T1000 (cell line): Measurements from ENCODE around the gene LRBA.
"Not testable (repeated sequence)": the region's sequence is repeated elsewhere in the genome, so short reads cannot be mapped to it uniquely, and the experiment has no call there.

Experiments used
- DNase-seq: peaks from one replicate; lab custom pipeline; 2025; ENCODE audit warnings: mixed read lengths; lab: John Stamatoyannopoulos, UW

The LRBA gene

DNA sequence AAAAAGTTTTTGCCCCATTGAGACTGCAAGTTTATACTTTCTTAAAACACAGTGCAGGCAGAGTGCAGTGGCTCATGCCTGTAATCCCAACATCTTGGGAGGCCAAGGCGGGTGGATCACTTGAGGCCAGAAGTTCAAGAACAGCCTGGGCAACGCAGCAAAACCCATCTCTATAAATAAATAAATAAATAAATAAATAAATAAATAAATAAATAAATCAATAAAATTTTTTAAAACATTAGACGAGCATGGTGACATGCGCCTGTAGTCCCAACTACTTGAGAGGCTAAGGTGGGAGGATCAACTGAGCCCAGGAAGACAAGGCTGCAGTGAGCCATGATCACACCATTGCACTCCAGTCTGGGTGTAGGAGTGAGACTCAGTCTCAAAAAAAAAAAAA, 213.3 kb downstream of the LRBA start:
- no peak for DNase-seq

DNA sequence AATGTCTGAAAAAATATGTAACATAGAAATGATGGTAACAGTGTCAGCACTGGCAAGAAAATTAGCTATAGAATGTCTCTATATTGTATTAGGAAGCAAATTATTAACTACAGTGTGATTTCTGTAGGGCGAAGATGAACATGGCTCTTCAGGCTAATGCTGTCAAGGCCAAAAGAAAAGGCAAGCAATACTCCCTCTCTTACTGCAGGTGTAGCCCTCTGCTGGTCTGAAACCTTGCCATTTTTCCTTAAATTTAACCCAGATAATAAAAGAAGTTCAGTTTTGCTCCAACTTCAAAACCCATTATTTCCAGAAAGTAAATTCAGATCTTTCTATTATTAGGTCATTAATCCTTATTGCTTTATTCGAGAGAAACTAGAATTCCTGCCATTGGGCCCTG, 215.9 kb downstream of the LRBA start:
- no peak for DNase-seq

DNA sequence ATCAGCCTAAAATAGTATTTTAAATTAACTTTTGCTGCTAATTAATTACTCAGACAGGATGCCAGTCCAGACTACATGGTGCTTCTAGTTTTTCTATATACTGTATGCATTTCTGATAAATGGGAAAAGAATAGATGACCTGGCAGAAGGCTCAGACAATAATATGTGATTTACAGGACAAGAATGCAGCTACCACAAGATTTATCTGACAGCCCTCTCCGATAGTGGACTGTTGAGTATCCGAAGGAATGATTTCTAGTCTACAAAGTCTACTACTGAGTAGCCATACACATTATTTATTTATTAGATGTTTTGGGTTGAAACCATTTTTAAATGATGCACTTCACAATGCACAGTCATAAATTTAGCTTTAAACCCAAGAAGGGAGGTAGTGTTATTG, 220.4 kb downstream of the LRBA start:
- DNase-seq = no peak

DNA sequence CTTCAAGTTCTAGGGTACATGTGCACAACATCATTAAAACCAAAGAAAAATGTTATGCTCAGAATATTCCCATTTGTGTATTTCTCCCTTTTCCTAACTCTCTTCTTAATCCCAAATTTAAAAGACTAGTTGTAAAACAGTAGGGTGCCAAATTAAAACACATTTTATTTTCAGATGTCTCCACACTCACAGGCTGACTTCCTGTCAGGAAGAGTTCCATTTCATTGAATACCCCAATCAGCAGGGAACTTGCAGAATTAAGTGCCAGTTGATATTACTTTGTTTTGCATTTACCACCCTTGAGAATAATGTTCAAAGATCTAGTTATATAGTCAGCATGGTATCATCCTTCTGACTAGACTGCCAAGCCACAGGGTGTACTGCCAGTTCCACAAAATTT, 225.2 kb downstream of the LRBA start:
- DNase-seq = no peak

DNA sequence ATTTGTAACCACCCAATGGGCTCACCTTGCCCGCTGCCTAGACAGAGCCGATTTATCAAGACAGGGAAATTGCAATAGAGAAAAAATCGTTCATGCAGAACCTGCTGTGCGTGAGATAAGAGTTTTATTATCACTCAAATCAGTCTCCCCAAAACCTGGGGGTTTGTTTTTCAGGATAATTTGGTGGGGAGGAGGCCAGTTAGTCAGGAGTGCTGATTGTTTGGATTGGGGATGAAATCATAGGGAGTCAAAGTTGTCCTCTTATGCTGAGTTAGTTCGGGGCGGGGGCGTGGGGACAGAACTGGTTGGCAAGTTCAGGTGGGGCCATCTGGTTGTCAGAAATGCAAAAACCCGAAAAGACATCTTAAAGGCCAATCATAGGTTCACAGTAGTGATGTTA, 230.1 kb downstream of the LRBA start:
- no peak for DNase-seq

DNA sequence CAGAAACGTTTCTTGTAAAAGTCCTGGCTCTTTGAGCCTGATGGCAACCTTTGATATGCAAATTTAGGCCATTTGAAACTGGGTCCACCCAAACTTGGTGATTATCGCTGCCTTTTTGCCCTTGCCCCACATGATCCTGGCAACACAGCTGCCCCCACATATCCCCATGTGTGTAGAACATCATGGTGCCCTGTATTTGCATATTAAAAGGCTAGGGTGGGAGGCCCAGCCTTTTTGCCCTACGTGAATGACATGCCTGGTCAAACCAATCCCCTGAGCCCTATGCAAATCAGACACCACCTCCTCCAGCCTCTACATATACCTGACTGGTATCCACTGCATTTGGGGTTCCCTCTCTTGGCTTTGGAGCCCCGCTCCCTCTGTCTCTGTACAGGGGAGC, 230.8 kb downstream of the LRBA start:
- DNase-seq = no peak

DNA sequence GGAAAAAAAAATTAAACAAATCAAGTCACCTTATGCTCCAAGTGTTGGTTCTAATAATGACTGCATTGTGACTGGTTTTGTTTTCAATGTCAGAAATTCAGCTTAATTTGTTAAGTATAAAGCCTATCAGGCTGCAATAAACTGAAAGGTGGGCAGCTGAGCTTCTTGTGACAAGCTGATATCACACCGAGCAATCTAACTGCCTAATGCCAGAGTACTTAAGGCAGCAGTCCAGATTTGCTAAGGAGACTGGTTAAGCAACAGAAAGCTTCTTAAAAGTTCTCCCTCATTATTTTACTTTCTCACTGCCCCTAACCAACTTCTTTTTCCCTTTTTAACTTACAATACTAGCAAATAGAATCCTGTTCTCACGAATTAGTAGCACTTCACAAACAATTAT, 232.2 kb downstream of the LRBA start:
- no peak for DNase-seq

DNA sequence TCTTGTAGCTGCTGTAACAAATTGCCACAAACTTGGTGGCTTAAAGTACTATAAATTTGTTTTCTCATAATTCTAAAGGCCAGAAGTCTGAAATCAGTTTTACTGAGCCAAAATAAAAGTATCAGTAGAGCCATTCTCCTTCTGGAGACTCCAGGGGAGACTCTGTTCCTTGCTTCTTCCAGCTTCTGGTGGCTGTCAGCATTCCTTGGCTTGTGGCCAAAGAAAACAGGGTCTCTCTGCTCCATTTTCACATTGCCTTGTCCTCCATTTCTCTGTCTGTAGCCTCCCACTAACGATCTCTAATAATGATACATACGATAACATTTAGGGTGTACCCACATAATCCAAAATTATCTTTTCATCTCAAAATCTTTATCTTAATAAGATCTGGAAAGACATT, 232.8 kb downstream of the LRBA start:
- DNase-seq = no peak

DNA sequence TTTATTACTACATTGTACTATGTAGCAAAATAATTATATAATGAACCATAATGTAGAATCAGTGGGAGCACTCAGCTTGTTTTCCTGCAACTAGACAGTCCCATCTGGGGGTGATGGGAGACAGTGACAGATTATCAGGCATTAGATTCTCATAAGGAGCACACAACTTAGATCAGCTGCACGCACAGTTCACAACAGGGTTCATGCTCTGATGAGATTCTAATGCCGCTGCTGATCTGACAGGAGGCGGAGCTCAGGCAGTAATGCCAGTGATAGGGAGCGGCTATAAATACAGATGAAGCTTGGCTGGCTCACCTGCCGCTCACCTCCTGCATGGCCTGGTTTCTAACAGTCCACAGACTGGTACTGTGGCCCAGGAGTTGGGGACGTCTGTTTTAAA, 233.9 kb downstream of the LRBA start:
- DNase-seq = no peak

DNA sequence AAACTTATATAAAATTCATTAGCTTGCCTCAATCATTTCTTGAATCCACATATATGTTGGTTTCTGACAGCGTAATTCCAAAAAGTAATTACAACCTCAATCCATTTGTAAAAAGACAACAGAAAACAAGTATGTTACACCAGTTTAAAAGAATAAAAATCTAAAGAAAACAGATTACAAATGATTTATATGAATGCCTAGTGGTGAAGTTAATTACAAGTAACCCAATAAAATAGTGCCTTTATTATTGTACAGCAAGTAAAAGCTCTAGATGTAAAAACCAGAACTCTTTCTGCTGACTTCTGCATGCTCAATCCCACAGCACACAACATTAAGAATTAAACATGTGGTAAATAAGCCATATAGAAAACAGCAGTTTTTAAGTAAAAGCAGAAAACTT, 235.4 kb downstream of the LRBA start:
- DNase-seq = no peak

DNA sequence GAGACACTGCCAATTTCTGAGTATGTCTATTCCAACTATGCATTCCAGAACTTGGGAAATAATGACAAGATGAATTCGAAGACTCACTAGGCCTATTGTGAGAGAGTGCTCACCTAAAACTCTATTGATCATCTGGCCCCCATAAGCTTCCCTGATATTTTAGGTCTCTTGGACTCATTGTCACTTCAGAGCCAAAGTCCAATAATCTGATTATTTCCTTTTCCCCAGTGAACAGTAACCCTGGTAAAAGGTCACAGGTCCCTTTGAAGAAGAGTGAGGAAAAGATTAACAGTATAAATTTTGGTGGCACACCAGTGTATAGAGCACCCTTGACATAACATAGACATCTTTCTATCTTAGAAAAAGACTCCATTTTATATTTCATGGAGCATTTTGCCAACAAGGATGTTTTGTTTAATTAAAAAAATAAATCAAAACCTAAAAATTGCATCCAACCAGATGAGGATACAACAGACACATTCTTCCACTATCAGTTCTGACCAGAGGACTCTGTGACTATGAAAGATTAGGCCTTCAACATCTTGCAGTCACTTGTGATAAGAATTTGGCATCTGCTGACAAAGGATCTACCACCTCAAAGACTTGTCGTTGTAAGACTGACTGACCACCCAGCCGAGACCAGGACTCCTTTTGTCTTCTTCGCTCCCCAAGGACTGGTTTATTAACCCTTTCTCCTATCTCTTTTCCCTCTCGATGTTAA, 241.2 kb downstream of the LRBA start:
- DNase-seq = no peak

DNA sequence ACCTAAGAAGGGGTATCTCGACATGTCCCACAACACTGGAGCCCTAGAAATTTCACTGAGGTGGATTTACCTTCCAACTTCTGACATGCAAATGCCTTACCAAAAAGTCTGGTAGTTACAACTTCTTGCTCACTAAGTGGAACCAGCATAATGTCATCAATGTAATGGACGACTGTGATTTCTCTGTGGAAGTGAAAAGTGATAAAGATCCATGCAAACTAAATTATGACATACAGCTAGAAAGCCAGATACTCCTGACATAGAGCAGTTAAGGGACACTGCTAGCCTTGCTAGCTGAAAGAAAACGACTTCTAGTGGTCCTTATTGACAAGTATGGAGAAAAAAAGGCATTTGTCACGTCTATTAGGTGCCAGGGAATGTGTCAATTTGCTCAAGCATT, 242.1 kb downstream of the LRBA start:
- DNase-seq = no peak

DNA sequence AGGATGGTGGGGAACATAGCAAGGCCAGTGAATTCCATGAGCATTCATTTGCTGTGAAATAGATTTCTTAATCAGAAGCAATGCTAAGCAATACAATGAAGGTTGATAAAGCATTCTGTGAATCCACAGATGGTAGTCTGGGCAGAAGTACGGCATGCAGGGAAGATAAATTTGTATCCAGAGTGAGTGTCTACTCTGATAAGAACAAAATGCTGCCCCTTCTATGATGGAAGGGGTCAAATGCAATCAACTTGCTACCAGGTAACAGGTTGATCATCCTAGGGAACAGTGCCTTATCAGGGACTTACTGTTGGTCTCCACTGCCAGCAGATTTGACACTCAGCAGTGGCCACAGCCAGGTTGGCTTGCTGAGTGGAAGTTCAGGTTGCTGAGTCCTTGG, 243.7 kb downstream of the LRBA start:
- DNase-seq = no peak

DNA sequence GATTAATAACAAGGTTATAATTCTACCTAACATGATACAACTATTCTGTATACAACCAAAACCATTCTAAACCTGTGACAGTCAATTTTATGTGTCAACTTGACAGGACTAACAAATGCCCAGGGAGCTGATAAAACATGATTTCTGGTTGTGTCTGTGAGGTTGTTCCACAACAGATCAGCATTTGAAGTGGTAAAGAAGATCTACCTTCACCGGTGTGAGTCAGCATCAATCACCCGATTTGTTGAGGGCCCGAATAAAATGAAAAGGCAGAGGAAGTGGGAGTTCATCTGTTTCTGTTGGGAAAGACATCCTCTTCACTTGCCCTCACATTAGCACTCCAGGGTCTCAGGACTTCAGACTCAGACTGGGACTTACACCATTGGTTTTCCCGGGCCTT, 245.2 kb downstream of the LRBA start:
- DNase-seq = no peak

DNA sequence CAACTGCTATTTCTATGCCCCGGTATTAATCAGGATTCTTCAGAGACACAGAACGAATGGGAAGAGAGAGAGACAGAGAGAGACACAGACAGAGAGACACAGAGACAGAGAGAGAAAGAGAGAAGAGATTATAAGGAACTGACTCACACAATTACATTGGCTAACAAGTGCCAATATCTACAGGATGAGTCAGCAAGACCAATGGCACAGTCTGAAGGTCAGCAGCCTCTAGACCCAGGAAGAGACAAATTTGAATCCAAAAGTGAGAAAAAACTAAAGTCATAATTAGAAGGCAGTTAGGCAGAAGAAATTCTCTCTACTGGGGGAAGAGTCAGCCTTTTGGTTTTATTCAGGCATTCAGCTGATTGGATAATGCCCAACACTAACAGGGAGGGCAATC, 245.8 kb downstream of the LRBA start:
- DNase-seq = no peak

DNA sequence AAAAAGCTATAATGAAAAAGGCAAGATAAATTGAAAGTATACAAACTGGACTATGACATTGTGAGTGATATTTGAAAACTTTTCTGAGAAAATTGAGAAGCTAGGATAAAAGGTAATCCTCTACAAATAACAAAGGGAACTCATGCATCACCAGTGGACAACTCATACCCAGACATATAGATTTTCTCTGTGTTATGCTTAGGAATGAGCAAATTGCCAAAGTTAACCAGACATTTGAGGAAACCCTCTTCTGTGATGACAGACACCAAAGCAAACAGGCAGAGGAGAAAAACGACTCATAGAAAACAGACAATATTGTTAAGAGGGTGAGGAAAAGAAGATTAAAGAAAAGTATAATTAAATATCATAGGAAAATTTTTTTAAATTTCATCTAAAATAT, 246.6 kb downstream of the LRBA start:
- DNase-seq = no peak

DNA sequence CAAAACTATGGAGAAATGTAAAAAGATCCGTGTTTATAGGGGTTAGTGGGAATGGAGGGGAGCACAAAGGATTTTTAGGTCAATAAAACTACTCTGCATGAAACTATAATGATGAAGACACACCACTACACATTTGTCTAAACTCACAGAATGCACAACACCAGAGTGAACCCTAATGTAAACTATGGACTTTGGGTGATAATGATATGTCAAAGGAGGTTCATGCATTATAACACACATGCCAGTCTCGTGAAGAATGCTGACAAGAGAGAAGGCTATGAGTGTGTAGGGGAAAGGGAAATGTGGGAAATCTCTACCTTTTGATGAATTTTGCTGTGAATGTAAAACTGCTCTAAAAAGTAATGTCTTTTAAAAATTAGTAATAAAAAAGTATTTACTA, 249.9 kb downstream of the LRBA start:
- DNase-seq = no peak

DNA sequence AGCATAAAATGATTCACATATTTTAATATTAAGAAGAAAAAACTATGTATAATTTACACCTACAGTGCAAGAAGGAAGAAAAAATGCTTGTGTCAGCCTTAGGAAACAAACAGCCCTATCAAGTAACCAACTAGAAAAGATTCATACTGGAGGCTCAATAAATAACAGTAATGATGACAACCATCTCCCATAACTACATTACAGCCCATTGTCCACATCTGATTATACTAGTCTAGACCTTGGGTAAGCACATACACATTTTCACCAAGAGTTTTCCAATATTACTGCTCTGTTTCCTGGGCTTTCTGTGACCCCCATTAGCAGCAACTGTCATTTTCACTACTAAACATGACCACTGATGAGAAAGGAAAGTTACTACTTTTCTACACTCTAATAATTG, 263.4 kb downstream of the LRBA start:
- no peak for DNase-seq

DNA sequence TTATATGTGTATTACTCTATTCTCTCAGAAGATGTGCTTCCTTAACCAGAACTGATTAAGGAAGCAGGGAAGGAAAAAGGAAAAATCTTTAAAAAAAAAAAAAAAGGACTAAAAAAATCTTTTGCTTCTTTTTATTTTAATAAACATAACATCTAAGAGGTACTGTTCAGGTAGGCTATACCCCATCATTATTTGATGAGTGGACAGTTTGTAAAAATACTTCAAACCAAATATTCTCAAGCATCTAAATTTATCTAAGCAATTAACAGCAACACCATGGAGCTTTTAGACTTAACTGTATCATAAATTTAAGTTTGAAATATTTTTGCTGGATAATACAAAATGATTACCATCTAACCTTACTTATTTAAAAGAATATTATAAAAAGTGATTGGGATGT, 264.3 kb downstream of the LRBA start:
- DNase-seq = no peak

DNA sequence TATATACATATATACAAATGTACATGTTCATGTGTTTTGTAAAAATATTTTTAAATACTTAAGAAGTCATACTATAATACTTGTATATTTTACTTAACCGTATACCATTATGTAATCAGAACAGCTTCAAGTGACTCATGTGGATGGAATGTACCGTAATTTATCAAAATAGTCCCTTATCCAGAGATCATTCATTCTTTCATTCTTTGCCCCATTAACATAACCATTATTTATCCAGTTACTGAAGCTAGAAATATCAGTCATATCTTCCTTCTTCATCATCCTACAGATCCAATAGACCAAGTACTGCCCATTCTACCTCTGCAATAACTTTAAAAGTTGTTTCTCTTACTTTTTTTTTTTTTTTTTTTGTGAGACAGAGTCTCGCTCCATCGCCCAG, 268.9 kb downstream of the LRBA start:
- no peak for DNase-seq

DNA sequence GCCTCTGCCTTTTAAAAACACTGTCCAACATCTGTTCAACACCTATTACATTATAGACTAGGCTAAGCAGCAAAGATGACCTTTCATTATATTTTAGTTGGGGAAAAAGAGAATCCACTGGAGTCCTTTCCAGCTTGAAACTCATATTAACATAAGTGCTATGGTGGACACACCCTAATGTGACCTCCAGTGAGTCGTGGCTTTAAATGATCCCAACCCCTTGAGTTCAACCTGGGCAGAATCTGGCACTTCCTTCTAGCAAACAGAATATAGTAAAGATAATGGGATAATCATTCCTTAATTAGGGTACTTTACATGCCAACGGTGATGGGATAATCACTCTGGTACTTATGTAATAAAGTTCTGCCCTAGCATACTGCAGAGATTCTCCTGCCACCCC, 270.5 kb downstream of the LRBA start:
- no peak for DNase-seq

DNA sequence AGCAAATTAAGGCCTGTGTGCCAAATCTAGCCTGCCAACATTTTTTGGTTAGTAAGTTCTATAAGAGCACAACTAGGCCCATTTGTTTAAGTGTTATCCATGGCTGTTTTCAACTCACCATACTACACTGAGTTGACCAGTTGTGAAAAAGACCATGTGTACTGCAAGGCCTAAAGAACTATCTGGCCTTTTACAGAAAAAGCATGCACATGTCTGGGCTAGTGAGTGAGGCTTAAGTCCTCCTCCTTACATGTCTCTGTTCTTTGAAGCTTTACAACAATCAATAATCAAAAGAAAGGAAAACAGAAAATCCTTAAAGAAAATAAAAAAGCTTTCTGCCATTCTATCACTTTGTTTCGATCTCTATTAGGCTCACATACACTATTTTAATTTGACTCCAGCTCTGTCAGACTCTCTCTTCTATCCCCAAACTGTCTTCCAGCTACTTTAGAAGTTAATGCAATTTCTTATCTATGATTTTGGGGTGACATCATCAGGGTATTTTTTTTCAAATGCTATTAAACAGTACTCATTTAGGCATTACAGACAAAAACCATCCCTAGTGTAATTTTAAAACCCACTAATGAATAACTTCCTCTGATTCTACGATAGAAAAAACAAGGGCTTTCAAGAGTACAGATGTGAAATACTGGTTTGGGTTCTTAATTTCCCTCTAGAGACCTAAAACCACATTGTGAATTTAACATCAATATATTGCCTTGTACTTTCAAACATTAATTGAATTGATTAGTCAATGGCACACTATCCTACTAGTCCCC, 271.3 kb downstream of the LRBA start:
- no peak for DNase-seq

DNA sequence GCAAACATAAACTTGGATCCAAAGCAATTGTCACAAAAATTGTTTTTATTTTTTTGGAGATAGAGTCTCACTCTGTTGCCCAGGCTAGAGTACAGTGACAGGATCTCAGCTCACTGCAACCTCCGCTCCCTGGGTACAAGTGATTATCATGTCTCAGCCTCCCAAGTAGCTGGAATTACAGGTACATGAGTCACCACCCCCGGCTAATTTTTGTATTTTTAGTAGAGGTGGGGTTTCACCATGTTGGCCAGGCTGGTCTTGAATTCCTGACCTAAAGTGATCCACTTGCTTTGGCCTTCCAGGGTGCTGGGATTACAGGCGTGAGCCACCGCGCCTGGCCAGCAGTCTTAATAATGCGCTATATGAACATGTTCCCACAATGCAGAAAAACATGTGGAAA, 272.2 kb downstream of the LRBA start:
- not testable (repeated sequence) for DNase-seq

DNA sequence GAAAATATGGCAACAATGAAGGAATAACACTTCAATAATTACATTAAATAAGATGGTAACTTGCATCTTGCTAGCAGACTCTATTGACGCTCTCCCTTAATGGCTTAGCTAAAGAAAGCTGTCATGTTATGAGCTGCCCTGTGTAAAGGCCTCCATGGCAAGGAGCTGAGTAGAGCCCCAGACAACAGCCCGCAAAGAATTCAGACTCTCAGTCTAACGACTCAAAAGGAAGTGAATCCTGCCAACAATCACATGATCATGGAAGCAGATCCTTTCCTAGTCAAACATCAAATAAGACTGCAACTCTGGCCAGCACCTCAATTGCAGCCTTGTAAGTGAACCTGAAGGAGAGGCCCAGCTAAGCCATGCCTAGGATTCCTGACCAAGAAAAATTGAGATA, 275.5 kb downstream of the LRBA start:
- no peak for DNase-seq
